Mucosa of descending colon (tissue), 3 donors: Measurements from ENCODE around the gene DCAKD. TPM values are rescaled to one million over a fixed set of nuclear protein-coding genes. Genes with fewer than 3 reads are reported as not detected.

Source experiments
- ATAC-seq: fragments of 200-7000 bp; cut with Tn5 transposase; one replicate; pipeline ENCODE4 v1.9.1; 2020; ENCODE audit warnings: mild to moderate bottlenecking, moderate library complexity
- DNase-seq, 3 donors: peaks; one replicate each; pipeline ENCODE4 v3.0.0-alpha.2; 2020
- H3K36me3 ChIP-seq: fragments of 200-600 bp; one replicate; pipeline ENCODE4 v1.8.0; 2021; ENCODE audit warnings: low read depth, mild to moderate bottlenecking
- H3K4me1 ChIP-seq: fragments of 200-600 bp; one replicate; pipeline ENCODE4 v1.8.0; 2021; ENCODE audit warnings: low read depth, mild to moderate bottlenecking
- H3K4me3 ChIP-seq: fragments of 200-600 bp; one replicate; pipeline ENCODE4 v1.8.0; 2021; ENCODE audit warnings: mild to moderate bottlenecking
- H3K9me3 ChIP-seq: fragments of 200-600 bp; one replicate; pipeline ENCODE4 v1.8.0; 2021; ENCODE audit warnings: mild to moderate bottlenecking
- intact Hi-C, 2 donors: fragments of 100-400 bp; cut with DNase I in 1 of 2; cut with micrococcal nuclease in 1 of 2; formaldehyde crosslinking; loops; one replicate each; pipeline versions ENCODE4 v1.11.0 to v1.11.1; 2022; cut with DNase I, micrococcal nuclease
- total RNA-seq, 3 donors: library from RNA; stranded (reverse); fragmentation: NEBNext Ultra II Directional in 2 of 3; extraction: Animal tissue kit (Norgen Biotek cat#: 25700) in 2 of 3; gene quantifications; one replicate each; pipeline versions ENCODE4 v1.2.1 to v1.2.4, GENCODE V29; 2021 to 2023
- TF ChIP-seq, protein P1 (sequence below): fragments of 200-600 bp; IDR thresholded peaks from one replicate; pipeline ENCODE4 v1.8.0; 2022; ENCODE audit warnings: antibody characterized with exemption, mild to moderate bottlenecking
- donor health status: DM: no; HTN: no; CAD: no; lungs with moderate emphysema.
- donor health status: DM: no; HTN: no; CAD: no.
- donor health status: DM: no; HTN: yes; CAD: no.

Gene DCAKD
- total RNA-seq, 3 donors from 2014 or later, result 21.6 to 29.0 (median 24.8) TPM

DNA sequence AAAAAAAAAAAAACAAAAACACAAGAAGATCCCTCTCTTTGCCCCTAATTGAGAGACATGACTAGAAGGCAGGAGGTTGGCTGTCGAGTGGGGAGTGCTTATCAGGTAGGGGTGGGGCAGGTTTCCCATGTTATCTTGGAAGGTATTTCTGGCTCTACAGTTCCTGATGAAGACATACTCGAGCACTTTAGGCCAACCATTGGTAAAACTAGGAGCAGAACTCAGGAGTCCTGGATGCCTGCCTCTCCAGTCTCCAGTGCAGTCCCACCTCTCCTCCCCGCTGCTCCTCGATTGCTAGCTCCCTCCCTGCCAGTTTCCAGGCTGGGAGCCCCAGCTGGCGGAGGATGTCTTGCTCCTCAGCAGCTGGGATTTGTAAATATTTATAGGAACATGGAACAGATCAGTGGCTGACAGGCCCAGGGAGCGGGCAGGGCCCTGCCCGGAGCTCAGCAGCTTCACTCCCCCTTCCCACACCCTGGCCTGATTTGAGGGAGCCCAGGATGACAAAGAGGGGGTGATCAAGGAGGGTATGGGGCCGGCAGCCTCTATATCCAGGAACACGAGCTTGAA lies 71.9 kb downstream of the DCAKD start:
- intact Hi-C loops, result no loop called here
- DNase-seq (peak in 2 of 3 donors; percentile 41 to 55), ATAC-seq (peak; percentile 45)
- TF ChIP-seq, protein P1, sequence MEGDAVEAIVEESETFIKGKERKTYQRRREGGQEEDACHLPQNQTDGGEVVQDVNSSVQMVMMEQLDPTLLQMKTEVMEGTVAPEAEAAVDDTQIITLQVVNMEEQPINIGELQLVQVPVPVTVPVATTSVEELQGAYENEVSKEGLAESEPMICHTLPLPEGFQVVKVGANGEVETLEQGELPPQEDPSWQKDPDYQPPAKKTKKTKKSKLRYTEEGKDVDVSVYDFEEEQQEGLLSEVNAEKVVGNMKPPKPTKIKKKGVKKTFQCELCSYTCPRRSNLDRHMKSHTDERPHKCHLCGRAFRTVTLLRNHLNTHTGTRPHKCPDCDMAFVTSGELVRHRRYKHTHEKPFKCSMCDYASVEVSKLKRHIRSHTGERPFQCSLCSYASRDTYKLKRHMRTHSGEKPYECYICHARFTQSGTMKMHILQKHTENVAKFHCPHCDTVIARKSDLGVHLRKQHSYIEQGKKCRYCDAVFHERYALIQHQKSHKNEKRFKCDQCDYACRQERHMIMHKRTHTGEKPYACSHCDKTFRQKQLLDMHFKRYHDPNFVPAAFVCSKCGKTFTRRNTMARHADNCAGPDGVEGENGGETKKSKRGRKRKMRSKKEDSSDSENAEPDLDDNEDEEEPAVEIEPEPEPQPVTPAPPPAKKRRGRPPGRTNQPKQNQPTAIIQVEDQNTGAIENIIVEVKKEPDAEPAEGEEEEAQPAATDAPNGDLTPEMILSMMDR, result no peak
- Histone ChIP-seq H3K36me3 (no peaks in the 10 kb centered on the region), H3K4me1 (peaks cover 4% of the 10 kb centered on the region), H3K9me3 (no peaks in the 10 kb centered on the region), H3K4me3 (no peak overlapping the region)

DNA sequence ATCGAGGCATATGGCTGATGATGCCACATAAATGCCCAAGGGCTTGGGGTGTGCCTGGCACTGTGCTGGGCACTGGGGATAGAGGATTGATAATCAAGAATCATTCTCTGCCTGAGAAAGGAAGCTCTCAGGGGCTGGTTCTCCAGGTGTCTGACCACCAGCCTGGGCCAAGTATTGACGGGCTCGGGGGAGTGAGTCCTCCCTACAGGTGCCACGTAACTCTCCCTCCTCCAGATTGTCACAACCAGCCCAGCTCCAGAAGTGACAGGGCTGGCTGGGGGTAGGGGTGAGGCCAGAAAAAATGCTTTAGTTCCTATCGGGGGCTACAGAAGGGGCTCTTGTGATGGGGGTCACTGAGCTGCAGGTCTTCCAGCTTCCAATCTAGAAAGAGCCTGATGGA lies 72.6 kb downstream of the DCAKD start:
- ATAC-seq (no peak), DNase-seq (no peak)
- TF ChIP-seq, protein P1, result no peak
- Histone ChIP-seq H3K4me1 (peaks cover 4% of the 10 kb centered on the region), H3K36me3 (no peaks in the 10 kb centered on the region), H3K4me3 (no peak overlapping the region), H3K9me3 (no peaks in the 10 kb centered on the region)
- intact Hi-C loops, result no loop called here

DNA sequence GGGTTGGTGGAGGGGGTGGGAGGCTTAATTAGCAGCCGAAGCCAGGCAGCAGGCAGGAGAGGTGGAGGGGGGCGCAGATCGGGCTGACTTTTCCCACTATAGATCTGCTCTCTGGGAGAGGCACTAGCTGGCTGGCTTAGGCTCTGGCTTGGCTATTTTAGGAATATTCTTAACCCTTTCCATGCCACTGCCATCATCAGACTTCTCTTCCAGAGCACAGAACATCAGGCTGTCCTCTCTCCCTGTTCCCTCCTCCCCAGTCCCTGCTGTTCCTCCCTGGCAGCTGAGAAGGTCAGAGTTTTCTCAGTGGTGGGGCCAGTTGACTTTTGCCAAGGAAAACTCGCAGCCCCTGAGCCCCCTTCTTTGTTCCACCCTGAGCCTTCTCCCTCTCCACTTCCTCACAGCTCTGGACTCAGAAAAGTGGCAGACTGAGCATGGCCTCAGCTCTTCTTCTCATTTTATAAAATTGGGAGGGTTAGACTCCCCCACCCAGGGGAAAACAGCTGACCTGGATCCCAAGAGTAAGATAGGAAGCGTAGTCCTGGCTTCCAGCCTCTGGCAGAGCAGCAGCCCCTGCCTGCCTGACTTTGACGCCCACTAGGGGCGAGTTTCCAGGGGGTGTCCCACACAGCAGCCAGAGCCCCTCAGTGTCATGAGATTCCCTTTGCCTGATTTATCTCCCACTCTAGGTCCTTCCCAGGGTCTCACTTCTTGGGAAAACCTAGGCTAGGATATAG lies 73.5 kb downstream of the DCAKD start:
- no peaks in the 10 kb centered on the region for H3K9me3 ChIP-seq
- no peaks in the 10 kb centered on the region for H3K36me3 ChIP-seq
- H3K4me3 ChIP-seq, result no peak overlapping the region
- TF ChIP-seq, protein P1, result no peak
- H3K4me1 ChIP-seq, result peaks cover 4% of the 10 kb centered on the region
- intact Hi-C loops, result no loop called here
- ATAC-seq (no peak), DNase-seq (no peak)

DNA sequence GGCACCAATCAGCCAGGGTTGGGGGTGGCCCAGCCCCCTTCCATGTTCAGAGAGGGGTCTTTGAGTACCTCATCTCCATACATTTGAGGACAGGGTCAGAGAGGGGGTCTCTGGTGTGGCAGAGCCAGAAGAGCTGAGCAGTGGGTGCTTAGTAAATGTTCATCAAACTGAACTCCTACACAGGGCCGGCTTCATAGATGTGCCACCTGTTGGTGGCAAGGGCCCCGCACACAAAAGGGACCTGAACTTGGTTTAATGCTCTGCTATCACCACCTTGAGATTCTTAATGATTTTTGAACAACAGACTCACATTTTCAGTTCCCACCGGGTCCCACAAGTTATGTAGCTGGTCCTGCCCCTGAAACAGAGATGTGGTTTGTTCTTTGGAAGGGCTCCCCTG lies 74.4 kb downstream of the DCAKD start:
- Histone ChIP-seq H3K4me1 (peaks cover 4% of the 10 kb centered on the region), H3K4me3 (no peak overlapping the region), H3K9me3 (no peaks in the 10 kb centered on the region), H3K36me3 (no peaks in the 10 kb centered on the region)
- no peak for ATAC-seq
- TF ChIP-seq, protein P1, result no peak
- DNase-seq, result no peak
- intact Hi-C loops, result no loop called here

DNA sequence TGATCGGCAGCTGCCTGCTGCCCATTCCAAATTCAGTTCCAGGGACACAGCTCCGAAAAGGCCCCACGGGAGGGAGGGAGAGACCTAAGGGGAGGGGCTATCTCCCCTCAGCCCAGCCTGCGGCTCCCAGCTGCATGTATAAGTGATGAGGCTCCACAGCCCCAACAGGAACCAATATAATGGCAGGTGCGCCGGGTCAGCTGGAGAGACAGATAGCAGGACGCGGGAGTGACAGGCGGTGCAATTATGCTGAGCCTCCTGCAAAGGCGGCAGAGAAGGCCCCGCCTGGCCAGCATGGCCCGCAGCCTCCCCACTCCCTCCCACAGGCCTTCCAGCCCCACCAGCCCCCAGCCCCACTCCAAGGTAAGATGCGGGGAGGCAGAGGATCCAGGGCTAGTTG lies 75.2 kb downstream of the DCAKD start:
- TF ChIP-seq, protein P1, result no peak
- DNase-seq, result no peak
- no peaks in the 10 kb centered on the region for H3K36me3 ChIP-seq
- H3K4me1 ChIP-seq, result peaks cover 4% of the 10 kb centered on the region
- intact Hi-C loops, result no loop called here
- H3K9me3 ChIP-seq, result no peaks in the 10 kb centered on the region
- H3K4me3 ChIP-seq, result no peak overlapping the region
- no peak for ATAC-seq

Other genes starting within 250 kb of the DCAKD start
- 100 to 1,000 TPM in 1 of 3 donors, 1 to 10 TPM in 2; 2.2 to 140 (median 5.7) TPM for gene GJC1, start 221.3 kb downstream of the DCAKD start, total RNA-seq
- gene HIGD1B, start 203.7 kb downstream of the DCAKD start, total RNA-seq, result 1 to 10 TPM in 1 of 3 donors, not detected in 2; 1.6 TPM
- gene EFTUD2, start 152.2 kb downstream of the DCAKD start, total RNA-seq, result 10 to 100 TPM; 66.3 to 88.1 (median 82.0) TPM
- gene GFAP, start 136.1 kb downstream of the DCAKD start, total RNA-seq, result under 1 TPM in 2 of 3 donors, not detected in 1; 0.23 to 0.47 TPM
- 10 to 100 TPM in 1 of 3 donors, 1 to 10 TPM in 2; 2.2 to 10.3 (median 4.6) TPM for gene KIF18B, start 103.9 kb downstream of the DCAKD start, total RNA-seq
- 1 to 10 TPM in 1 of 3 donors, under 1 TPM in 2; 0.29 to 6.5 (median 0.60) TPM for gene C1QL1, start 83.3 kb downstream of the DCAKD start, total RNA-seq
- 10 to 100 TPM; 47.0 to 94.0 (median 76.1) TPM for gene NMT1, start 9.7 kb upstream of the DCAKD start, total RNA-seq
- 100 to 1,000 TPM; 205 to 562 (median 232) TPM for gene PLCD3, start 80.9 kb upstream of the DCAKD start, total RNA-seq
- 10 to 100 TPM; 18.1 to 28.7 (median 26.3) TPM for gene ACBD4, start 84.1 kb upstream of the DCAKD start, total RNA-seq
- 10 to 100 TPM; 36.7 to 98.2 (median 37.0) TPM for gene HEXIM1, start 96.8 kb upstream of the DCAKD start, total RNA-seq
- gene HEXIM2, start 110.2 kb upstream of the DCAKD start, total RNA-seq, result 1 to 10 TPM; 3.9 to 9.6 (median 4.5) TPM
- 10 to 100 TPM in 2 of 3 donors, 1 to 10 TPM in 1; 7.4 to 18.1 (median 17.3) TPM for gene FMNL1, start 170.3 kb upstream of the DCAKD start, total RNA-seq
- under 1 TPM in 2 of 3 donors, not detected in 1; 0.19 to 0.22 TPM for gene SPATA32, start 210.5 kb upstream of the DCAKD start, total RNA-seq